ENCODE measurements around the gene ABLIM2. TPM values are rescaled to one million over a fixed set of nuclear protein-coding genes. Genes with fewer than 3 reads are reported as not detected.

The ABLIM2 gene
- total and polyA plus RNA-seq, 2 experiments from 2014 or later: 4.9 to 5.8 TPM

- Histone ChIP-seq H3K4me1 (ENCODE audit: low read depth) (no peaks in the 10 kb centered on the region), H3K36me3 (no peaks in the 10 kb centered on the region), H3K27ac (no peak overlapping the region), H3K9me3 (ENCODE audit: low read depth) (no peaks in the 10 kb centered on the region), H3K4me3 (no peak overlapping the region), H3K27me3 (no peaks in the 10 kb centered on the region)
- no peak for TF ChIP-seq CTCF (IDR thresholded peaks at IDR 0.05; ENCODE audit: low read depth, low read length)
- DNase-seq (ENCODE audit: low read depth in 1 of 2, low spot score in 1 of 2): no peak
Observed at GRCh38 chr4:8067945-8068896, 90.4 kb downstream of the ABLIM2 start.

- Histone ChIP-seq H3K4me3 (no peak overlapping the region), H3K27me3 (no peaks in the 10 kb centered on the region), H3K4me1 (ENCODE audit: low read depth) (no peaks in the 10 kb centered on the region), H3K9me3 (ENCODE audit: low read depth) (no peaks in the 10 kb centered on the region), H3K36me3 (no peaks in the 10 kb centered on the region), H3K27ac (no peak overlapping the region)
- no peak for TF ChIP-seq CTCF (IDR thresholded peaks at IDR 0.05; ENCODE audit: low read depth, low read length)
- DNase-seq (ENCODE audit: low read depth in 1 of 2, low spot score in 1 of 2): no peak
Observed at GRCh38 chr4:8067274-8067936, 91.2 kb downstream of the ABLIM2 start.

GRCh38 chr4:8066336-8066931, 92.2 kb downstream of the ABLIM2 start:
- Histone ChIP-seq H3K9me3 (ENCODE audit: low read depth) (no peaks in the 10 kb centered on the region), H3K4me1 (ENCODE audit: low read depth) (no peaks in the 10 kb centered on the region), H3K4me3 (no peak overlapping the region), H3K27ac (no peak overlapping the region), H3K27me3 (no peaks in the 10 kb centered on the region), H3K36me3 (no peaks in the 10 kb centered on the region)
- no peak for DNase-seq (ENCODE audit: low read depth in 1 of 2, low spot score in 1 of 2)
- no peak for TF ChIP-seq CTCF (IDR thresholded peaks at IDR 0.05; ENCODE audit: low read depth, low read length)

GRCh38 chr4:8063974-8064563, 94.5 kb downstream of the ABLIM2 start:
- TF ChIP-seq CTCF (IDR thresholded peaks at IDR 0.05; ENCODE audit: low read depth, low read length): no peak
- Histone ChIP-seq H3K4me1 (ENCODE audit: low read depth) (no peaks in the 10 kb centered on the region), H3K27me3 (no peaks in the 10 kb centered on the region), H3K9me3 (ENCODE audit: low read depth) (no peaks in the 10 kb centered on the region), H3K4me3 (no peak overlapping the region), H3K27ac (no peak overlapping the region), H3K36me3 (no peaks in the 10 kb centered on the region)
- DNase-seq (ENCODE audit: low read depth in 1 of 2, low spot score in 1 of 2): no peak

GRCh38 chr4:8061573-8061972, 97.0 kb downstream of the ABLIM2 start:
- no peaks in the 10 kb centered on the region for H3K36me3 ChIP-seq
- H3K27me3 ChIP-seq: no peaks in the 10 kb centered on the region
- no peak for TF ChIP-seq CTCF (IDR thresholded peaks at IDR 0.05; ENCODE audit: low read depth, low read length)
- H3K27ac ChIP-seq: no peak overlapping the region
- no peaks in the 10 kb centered on the region for H3K4me1 ChIP-seq (ENCODE audit: low read depth)
- DNase-seq (ENCODE audit: low read depth in 1 of 2, low spot score in 1 of 2): no peak
- H3K4me3 ChIP-seq: no peak overlapping the region
- H3K9me3 ChIP-seq (ENCODE audit: low read depth): no peaks in the 10 kb centered on the region

All from cardiac muscle cell (in vitro differentiated cells and primary cell).